Prostate gland (tissue), 2 donors: ENCODE data around the gene GRIP2. TPM values are rescaled to one million over a fixed set of nuclear protein-coding genes. Genes with fewer than 3 reads are reported as not detected.

Experiments
- DNase-seq: peaks from one replicate; pipeline ENCODE4 v3.0.0-alpha.2; 2019; ENCODE audit warnings: low spot score
- H3K27ac ChIP-seq, 2 donors: fragments of 200-600 bp; sonication (generic); 2 replicates each; pipeline ENCODE4 v1.5.1; 2017 to 2019
- H3K27me3 ChIP-seq: fragments of 200-600 bp; sonication (generic); replicated peaks from 2 replicates; pipeline ENCODE4 v1.5.1; 2019; ENCODE audit not compliant: insufficient read depth
- H3K36me3 ChIP-seq, 2 donors: fragments of 200-600 bp; sonication (generic); 1 replicate in 1 of 2; 2 replicates in 1 of 2; pipeline versions ENCODE4 v1.5.1 to v1.8.1; 2017 to 2019
- H3K4me1 ChIP-seq: fragments of 200-600 bp; sonication (generic); replicated peaks from 2 replicates; pipeline ENCODE4 v1.5.1; 2019
- H3K4me3 ChIP-seq, 2 donors: fragments of 200-600 bp; sonication (generic); 2 replicates each; pipeline ENCODE4 v1.5.1; 2017 to 2019
- H3K9me3 ChIP-seq: fragments of 200-600 bp; sonication (generic); 2 replicates; pipeline ENCODE4 v1.5.1; 2017
- POLR2A ChIP-seq: fragments of 450-650 bp; IDR thresholded peaks from one replicate; pipeline ENCODE4 v1.6.1; 2016; ENCODE audit warnings: antibody characterized with exemption, mild to moderate bottlenecking
- POLR2AphosphoS5 ChIP-seq: sonication (generic); formaldehyde crosslinking; IDR thresholded peaks from one replicate; pipeline ENCODE4 v1.6.1; 2017; ENCODE audit warnings: antibody characterized with exemption
- WGBS: methylation state at CpG from one replicate; pipeline ENCODE4 v1.1.5; 2018; 5-methylcytosine and 5-hydroxymethylcytosine counted together
- intact Hi-C: fragments of 100-400 bp; cut with DNase I; formaldehyde crosslinking; loops from one replicate; pipeline ENCODE4 v1.14.2; 2022
- total RNA-seq, 2 donors: library from RNA; depleted of rRNA; stranded (reverse); fragments of >200 nt; gene quantifications; one replicate each; pipeline ENCODE4 v1.1.0, GENCODE V29; 2016
- TF ChIP-seq, protein P1 (sequence below), 4 experiments: fragments of 200-600 bp in 2 of 4; fragments of 450-650 bp in 2 of 4; sonication (generic) in 2 of 4; IDR thresholded peaks; 1 replicate in 3 of 4; 2 replicates in 1 of 4; pipeline ENCODE4 v1.5.1; 2016 to 2019; ENCODE audit warnings: antibody characterized with exemption in 4 of 4, mild to moderate bottlenecking in 2 of 4, moderate library complexity in 2 of 4

GRIP2 gene
- total RNA-seq, 2 donors from 2014 or later, result 0.27 to 0.62 TPM

DNA sequence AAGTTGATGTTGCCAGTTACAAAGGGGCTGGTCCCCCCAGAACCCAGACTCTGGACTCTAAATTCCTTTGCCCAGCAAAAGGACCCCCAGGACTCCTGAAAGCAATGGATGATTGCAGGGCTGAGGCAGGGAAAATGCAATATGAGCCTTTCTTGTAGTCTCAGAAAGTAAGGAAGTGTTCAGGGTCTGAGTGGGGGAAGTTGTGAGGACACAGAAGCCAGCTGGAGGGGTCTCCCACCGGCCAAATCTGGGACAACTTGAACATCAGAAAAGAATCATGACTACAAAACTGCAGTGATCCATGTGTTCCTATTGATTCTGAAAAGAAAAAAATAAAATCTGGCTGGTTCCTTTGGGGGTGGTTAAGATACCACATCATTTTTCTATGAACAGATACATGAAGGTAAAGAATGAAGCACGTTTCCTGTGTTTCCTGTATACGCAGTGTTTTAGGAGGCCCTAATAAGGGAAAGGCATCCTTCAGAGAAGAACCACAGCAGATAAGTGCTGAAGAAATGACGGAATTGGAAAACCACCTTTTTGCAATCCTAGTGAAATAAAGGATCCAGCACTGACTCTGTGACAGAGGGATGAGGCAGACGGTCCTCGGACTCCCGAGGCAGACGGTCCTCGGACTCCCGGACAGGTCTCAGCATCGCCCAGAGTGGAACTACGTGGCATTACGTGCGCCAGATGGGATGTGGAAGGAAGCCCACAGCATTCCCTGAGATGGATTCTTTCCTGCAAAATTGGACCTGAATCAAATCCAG, 22.2 kb upstream of the GRIP2 start:
- Histone ChIP-seq H3K27me3 (no peaks in the 10 kb centered on the region), H3K4me1 (no peaks in the 10 kb centered on the region), H3K36me3 (no peaks in the 10 kb centered on the region), H3K9me3 (no peaks in the 10 kb centered on the region), H3K27ac (no peak overlapping the region), H3K4me3 (no peak overlapping the region)
- intact Hi-C loops, result no loop called here
- TF ChIP-seq POLR2A (no peak), POLR2AphosphoS5 (no peak)
- TF ChIP-seq, protein P1, sequence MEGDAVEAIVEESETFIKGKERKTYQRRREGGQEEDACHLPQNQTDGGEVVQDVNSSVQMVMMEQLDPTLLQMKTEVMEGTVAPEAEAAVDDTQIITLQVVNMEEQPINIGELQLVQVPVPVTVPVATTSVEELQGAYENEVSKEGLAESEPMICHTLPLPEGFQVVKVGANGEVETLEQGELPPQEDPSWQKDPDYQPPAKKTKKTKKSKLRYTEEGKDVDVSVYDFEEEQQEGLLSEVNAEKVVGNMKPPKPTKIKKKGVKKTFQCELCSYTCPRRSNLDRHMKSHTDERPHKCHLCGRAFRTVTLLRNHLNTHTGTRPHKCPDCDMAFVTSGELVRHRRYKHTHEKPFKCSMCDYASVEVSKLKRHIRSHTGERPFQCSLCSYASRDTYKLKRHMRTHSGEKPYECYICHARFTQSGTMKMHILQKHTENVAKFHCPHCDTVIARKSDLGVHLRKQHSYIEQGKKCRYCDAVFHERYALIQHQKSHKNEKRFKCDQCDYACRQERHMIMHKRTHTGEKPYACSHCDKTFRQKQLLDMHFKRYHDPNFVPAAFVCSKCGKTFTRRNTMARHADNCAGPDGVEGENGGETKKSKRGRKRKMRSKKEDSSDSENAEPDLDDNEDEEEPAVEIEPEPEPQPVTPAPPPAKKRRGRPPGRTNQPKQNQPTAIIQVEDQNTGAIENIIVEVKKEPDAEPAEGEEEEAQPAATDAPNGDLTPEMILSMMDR (IDR thresholded peaks at IDR 0.05), result no peak
- DNase-seq, result no peak
- WGBS, result 67% methylated on average over 12 of the region's 14 CpGs

DNA sequence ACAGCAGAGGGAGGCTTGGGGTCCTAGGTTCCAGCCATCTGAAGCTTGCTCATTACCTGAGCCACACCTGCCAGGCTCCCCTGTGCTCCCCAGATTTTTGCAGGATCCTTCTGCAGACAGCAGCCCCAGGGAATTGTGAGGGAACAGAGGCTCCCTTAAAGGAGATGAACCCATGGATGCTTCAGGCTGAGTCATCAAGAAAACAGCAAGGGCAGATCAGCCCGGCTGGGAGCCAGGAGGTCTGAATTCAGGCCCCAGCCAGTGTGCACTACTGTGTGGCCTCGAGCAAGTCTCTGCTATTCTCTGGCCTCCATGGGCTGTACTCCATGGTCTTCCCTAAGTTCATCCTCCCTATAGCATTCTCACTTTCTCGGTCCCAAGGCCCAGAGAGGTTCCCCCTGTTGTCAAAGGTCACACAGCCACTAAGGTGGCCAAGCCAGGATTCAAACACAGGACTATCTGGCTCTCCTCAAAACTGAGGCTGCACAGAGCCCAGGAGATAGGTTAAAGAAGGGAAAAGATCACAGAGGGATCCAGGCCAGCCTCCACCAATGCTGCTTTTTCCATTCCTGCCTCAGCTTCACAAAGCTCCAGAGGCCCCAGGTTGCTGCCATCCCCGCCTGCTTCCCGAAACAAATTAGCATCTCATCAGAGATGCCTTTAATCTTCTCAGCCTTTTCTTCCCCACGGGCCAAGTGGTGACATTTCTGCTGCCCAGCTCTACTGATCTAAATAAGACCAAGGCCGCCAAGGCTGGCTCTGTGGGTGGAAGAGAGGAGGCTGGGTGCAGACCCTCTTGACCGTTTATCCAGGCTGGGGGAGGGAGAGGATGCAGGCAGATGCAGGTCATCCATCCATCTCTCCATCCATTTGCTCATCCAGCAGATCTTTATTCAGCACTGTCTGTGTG, 21.2 kb upstream of the GRIP2 start:
- intact Hi-C loops, result no loop called here
- no peak overlapping the region for H3K27ac ChIP-seq
- H3K9me3 ChIP-seq, result no peaks in the 10 kb centered on the region
- 75% methylated on average over 8 of the region's 8 CpGs for WGBS
- DNase-seq, result no peak
- H3K27me3 ChIP-seq, result no peaks in the 10 kb centered on the region
- no peak overlapping the region for H3K4me3 ChIP-seq
- TF ChIP-seq POLR2AphosphoS5 (no peak), POLR2A (no peak)
- TF ChIP-seq, protein P1 (IDR thresholded peaks at IDR 0.05), result no peak
- no peaks in the 10 kb centered on the region for H3K4me1 ChIP-seq
- no peaks in the 10 kb centered on the region for H3K36me3 ChIP-seq

DNA sequence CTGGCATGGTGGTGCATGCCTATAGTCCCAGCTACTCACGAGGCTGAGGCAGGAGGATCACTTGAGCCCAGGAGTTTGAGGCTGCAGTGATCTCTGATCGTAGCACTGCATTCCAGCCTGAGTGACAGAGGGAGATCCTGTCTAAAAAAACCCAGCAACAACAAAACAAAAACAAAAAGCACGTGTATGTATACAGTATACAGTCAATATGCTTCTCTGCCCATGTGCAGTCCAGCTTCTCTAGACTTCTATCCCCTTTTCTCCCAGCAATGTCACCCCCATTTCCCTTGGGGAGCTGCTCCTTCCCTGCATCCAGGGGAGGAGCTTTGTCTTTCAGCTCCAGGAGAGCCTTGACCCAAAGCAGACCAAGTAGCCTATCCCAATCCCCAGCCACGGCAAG, 20.0 kb upstream of the GRIP2 start:
- Histone ChIP-seq H3K27me3 (no peaks in the 10 kb centered on the region), H3K4me3 (no peak overlapping the region), H3K36me3 (no peaks in the 10 kb centered on the region), H3K9me3 (no peaks in the 10 kb centered on the region), H3K4me1 (no peaks in the 10 kb centered on the region), H3K27ac (no peak overlapping the region)
- WGBS, result 85% methylated on average over 4 of the region's 4 CpGs
- DNase-seq, result no peak
- intact Hi-C loops, result no loop called here
- no peak for TF ChIP-seq POLR2AphosphoS5
- TF ChIP-seq POLR2A, result no peak
- TF ChIP-seq, protein P1 (IDR thresholded peaks at IDR 0.05), result no peak

DNA sequence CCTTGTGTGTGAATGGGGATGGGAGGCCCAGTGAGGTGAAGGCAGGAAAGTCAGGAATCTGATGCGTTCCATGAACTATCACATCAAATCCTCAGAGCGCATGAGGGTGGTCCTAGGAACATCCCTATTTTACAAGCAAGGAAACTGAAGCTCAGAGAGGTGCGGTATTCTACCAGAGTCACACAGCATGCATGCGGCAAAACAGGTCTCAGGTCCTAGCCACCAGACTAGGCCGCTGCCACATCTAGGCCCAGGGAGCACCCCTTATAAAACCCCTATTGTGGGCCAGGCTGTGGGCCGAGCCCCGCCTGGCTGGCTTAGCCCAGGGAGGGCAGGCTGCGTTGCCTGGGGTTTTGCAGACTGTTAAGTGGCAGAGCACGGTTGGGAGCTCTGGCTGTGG, 17.9 kb upstream of the GRIP2 start:
- no peak for DNase-seq
- 94% methylated on average over 9 of the region's 9 CpGs for WGBS
- H3K4me3 ChIP-seq, result no peak overlapping the region
- H3K27ac ChIP-seq, result no peak overlapping the region
- no peaks in the 10 kb centered on the region for H3K4me1 ChIP-seq
- no peaks in the 10 kb centered on the region for H3K36me3 ChIP-seq
- TF ChIP-seq, protein P1 (IDR thresholded peaks at IDR 0.05), result no peak
- TF ChIP-seq POLR2A (no peak), POLR2AphosphoS5 (no peak)
- H3K27me3 ChIP-seq, result no peaks in the 10 kb centered on the region
- intact Hi-C loops, result no loop called here
- no peaks in the 10 kb centered on the region for H3K9me3 ChIP-seq
